Type B pancreatic cell (in vitro differentiated cells): ENCODE measurements around the gene UBAP2L. TPM values are rescaled to one million over a fixed set of nuclear protein-coding genes. Genes with fewer than 3 reads are reported as not detected.
"Not testable (repeated sequence)": the region's sequence is repeated elsewhere in the genome, so short reads cannot be mapped to it uniquely, and the experiment has no call there.

Experiments used
- DNase-seq: peaks from one replicate; pipeline ENCODE4 v3.0.0; 2021; ENCODE audit warnings: mixed read lengths; ENCODE audit not compliant: unreplicated experiment; ENCODE audit errors: extremely low spot score
- H3K27ac Mint-ChIP-seq: 2 replicates; pipeline ENCODE4 v1.8.0; 2021; ENCODE audit warnings: mild to moderate bottlenecking, mixed read lengths
- H3K27me3 Mint-ChIP-seq: 2 replicates; pipeline ENCODE4 v1.8.0; 2021; ENCODE audit warnings: mixed read lengths
- H3K36me3 Mint-ChIP-seq: 2 replicates; pipeline ENCODE4 v1.8.0; 2021; ENCODE audit warnings: mixed read lengths
- H3K4me1 Mint-ChIP-seq: one replicate; pipeline ENCODE4 v1.8.0; 2021; ENCODE audit warnings: mixed read lengths; ENCODE audit not compliant: unreplicated experiment
- H3K4me3 Mint-ChIP-seq: 2 replicates; pipeline ENCODE4 v1.8.0; 2021; ENCODE audit warnings: mild to moderate bottlenecking, mixed read lengths
- H3K9me3 Mint-ChIP-seq: 2 replicates; pipeline ENCODE4 v1.8.0; 2021; ENCODE audit warnings: mixed read lengths
- total RNA-seq: library from RNA; stranded (reverse); gene quantifications from 2 replicates; pipeline ENCODE4 v1.2.1, GENCODE V29; 2021; ENCODE audit warnings: low replicate concordance
- TF ChIP-seq, protein P1 (sequence below): fragments of 200-600 bp; sonication (generic); conservative IDR thresholded peaks from 2 replicates; pipeline ENCODE4 v1.5.0; 2021; ENCODE audit warnings: antibody characterized with exemption, mild to moderate bottlenecking

The UBAP2L gene
- total RNA-seq, 1 donor from 2014 or later: 216 TPM

- Mint-ChIP-seq H3K4me3 (no peak overlapping the region), H3K4me1 (peaks cover 26% of the 10 kb centered on the region), H3K9me3 (no peaks in the 10 kb centered on the region), H3K27ac (no peak overlapping the region), H3K27me3 (peaks cover 14% of the 10 kb centered on the region), H3K36me3 (no peaks in the 10 kb centered on the region)
- no peak for DNase-seq
- TF ChIP-seq, protein P1, sequence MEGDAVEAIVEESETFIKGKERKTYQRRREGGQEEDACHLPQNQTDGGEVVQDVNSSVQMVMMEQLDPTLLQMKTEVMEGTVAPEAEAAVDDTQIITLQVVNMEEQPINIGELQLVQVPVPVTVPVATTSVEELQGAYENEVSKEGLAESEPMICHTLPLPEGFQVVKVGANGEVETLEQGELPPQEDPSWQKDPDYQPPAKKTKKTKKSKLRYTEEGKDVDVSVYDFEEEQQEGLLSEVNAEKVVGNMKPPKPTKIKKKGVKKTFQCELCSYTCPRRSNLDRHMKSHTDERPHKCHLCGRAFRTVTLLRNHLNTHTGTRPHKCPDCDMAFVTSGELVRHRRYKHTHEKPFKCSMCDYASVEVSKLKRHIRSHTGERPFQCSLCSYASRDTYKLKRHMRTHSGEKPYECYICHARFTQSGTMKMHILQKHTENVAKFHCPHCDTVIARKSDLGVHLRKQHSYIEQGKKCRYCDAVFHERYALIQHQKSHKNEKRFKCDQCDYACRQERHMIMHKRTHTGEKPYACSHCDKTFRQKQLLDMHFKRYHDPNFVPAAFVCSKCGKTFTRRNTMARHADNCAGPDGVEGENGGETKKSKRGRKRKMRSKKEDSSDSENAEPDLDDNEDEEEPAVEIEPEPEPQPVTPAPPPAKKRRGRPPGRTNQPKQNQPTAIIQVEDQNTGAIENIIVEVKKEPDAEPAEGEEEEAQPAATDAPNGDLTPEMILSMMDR: no peak
Measured at GRCh38 chr1:154192476-154192875, 28.3 kb upstream of the UBAP2L start.

DNA sequence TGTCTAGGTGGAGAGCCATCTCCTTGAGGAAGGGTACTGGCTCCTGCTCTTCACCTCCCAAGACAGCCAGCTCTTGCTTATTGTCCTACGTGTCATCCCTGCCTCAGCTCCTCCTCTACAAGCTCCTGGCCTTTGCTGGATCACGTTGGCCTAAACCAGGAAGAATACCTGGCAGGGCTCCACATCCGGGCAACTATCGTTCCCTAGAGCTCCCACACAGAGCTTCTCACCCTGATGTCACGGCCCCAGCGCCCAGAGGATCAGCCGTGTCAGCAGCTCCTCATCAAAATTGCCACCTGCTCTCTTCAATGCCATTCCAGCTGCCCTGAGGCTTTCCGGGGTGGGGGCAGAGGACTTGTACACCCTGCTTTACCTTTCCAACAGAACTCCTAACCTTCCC, 26.9 kb upstream of the UBAP2L start:
- Mint-ChIP-seq H3K4me1 (peaks cover 26% of the 10 kb centered on the region), H3K4me3 (no peak overlapping the region), H3K9me3 (no peaks in the 10 kb centered on the region), H3K27me3 (peaks cover 14% of the 10 kb centered on the region), H3K36me3 (no peaks in the 10 kb centered on the region), H3K27ac (no peak overlapping the region)
- DNase-seq: no peak
- TF ChIP-seq, protein P1: no peak

- H3K27ac Mint-ChIP-seq: no peak overlapping the region
- H3K4me1 Mint-ChIP-seq: peaks cover 10% of the 10 kb centered on the region
- H3K27me3 Mint-ChIP-seq: peaks cover 3% of the 10 kb centered on the region
- H3K4me3 Mint-ChIP-seq: no peak overlapping the region
- no peaks in the 10 kb centered on the region for H3K9me3 Mint-ChIP-seq
- DNase-seq: no peak
- no peaks in the 10 kb centered on the region for H3K36me3 Mint-ChIP-seq
- TF ChIP-seq, protein P1: peak; percentile 74
Measured at GRCh38 chr1:154198756-154199562, 21.8 kb upstream of the UBAP2L start.

DNA sequence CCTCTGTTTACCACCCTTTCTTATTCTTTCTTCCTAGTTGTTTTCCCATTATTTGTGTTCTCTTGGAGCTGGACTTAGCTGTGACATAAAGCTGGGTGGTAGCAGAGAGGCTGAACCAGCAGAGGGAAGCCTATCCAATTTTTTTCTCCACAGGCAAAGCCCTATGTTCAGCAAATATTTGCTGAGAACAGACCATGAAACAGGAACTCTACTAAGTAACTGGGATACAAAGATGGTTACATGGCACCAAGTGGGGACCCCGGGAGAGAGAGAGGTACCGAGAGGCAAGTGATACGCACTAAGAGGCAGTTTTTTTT, 21.2 kb upstream of the UBAP2L start:
- H3K9me3 Mint-ChIP-seq: no peaks in the 10 kb centered on the region
- H3K36me3 Mint-ChIP-seq: no peaks in the 10 kb centered on the region
- H3K27me3 Mint-ChIP-seq: no peaks in the 10 kb centered on the region

DNA sequence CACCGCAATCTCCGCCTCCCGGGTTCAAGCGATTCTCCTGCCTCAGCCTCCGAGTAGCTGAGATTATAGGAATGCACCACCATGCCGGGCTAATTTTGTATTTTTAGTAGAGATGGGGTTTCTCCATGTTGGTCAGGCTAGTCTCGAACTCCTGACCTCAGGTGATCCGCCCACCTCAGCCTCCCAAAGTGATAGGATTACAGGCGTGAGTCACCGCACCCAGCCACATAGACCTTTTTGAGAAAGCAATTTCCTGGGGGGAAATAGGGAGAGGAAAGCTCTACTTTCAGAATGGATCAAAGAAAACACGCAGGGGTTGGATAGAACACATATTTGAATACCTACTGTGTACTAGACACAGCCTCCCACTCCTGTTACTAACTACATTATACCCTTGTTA, 15.0 kb upstream of the UBAP2L start:
- DNase-seq, H3K4me1 Mint-ChIP-seq, H3K9me3 Mint-ChIP-seq, H3K4me3 Mint-ChIP-seq, H3K27me3 Mint-ChIP-seq: not testable (repeated sequence)
- peak overlapping the region; percentile 84 for H3K27ac Mint-ChIP-seq
- peaks cover 28% of the 10 kb centered on the region for H3K36me3 Mint-ChIP-seq

More for the DNA sequence above, 21.2 kb upstream of the UBAP2L start:
- H3K27ac Mint-ChIP-seq: no peak overlapping the region
- no peak overlapping the region for H3K4me3 Mint-ChIP-seq
- no peak for DNase-seq
- H3K4me1 Mint-ChIP-seq: peaks cover 10% of the 10 kb centered on the region
- TF ChIP-seq, protein P1: no peak

DNA sequence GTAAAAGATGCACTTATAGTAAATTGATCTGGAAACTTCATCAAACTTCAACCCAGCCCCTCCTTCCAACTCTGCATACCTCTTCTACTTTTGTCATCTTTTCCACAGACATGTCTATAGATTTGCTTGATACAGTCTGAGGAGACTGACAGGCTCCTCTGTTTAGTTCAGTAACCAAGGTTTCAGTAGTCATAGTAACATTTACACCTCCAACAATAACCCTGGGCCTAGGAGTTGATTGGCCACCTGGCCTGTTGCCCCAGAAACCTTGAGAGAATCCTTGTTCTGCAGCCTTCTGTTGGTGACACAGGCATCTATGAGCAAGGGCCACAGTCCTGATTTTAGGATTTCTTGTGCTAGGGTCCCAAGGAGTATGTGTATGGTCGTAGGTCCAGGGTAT, 14.6 kb upstream of the UBAP2L start, which contains the start of gene CFAP141:
Gene CFAP141, minus strand, starts transcription at position 138 of the 400 bp plus-strand sequence. Its CDS starts 26 bp downstream, at position 112.
- Mint-ChIP-seq H3K36me3 (peaks cover 29% of the 10 kb centered on the region), H3K27me3 (no peaks in the 10 kb centered on the region), H3K9me3 (no peaks in the 10 kb centered on the region), H3K4me1 (peaks cover 5% of the 10 kb centered on the region), H3K4me3 (no peak within 1 kb of the TSS), H3K27ac (peak within 1 kb of the TSS; percentile 84)
- DNase-seq: no peak
- TF ChIP-seq, protein P1: no peak
